ENCODE data around the gene BDP1.

BDP1 gene

GRCh38 chr5:71533615-71534014 lies 78.2 kb downstream of the BDP1 start:
- no peak for TF ChIP-seq REST (IDR thresholded peaks at IDR 0.05; ENCODE audit: insufficient read depth in 1 of 2, low read depth in 2 of 2, low read length in 2 of 2)
- no peak for TF ChIP-seq FOXP2 (optimal IDR thresholded peaks at IDR 0.05; ENCODE audit: borderline replicate concordance, extremely low read depth, extremely low read length, insufficient read depth)
- TF ChIP-seq SIN3A (IDR thresholded peaks at IDR 0.05; ENCODE audit: borderline replicate concordance, insufficient read depth, low read length) = no peak
- TF ChIP-seq TAF1 (IDR thresholded peaks at IDR 0.05; ENCODE audit: borderline replicate concordance, insufficient read depth, low read length) = no peak
- no peak for TF ChIP-seq POLR2AphosphoS5 (IDR thresholded peaks at IDR 0.05; ENCODE audit: low read depth, low read length)

- TF ChIP-seq POLR2AphosphoS5 (IDR thresholded peaks at IDR 0.05; ENCODE audit: low read depth, low read length) (no peak), REST (IDR thresholded peaks at IDR 0.05; ENCODE audit: insufficient read depth in 1 of 2, low read depth in 2 of 2, low read length in 2 of 2) (no peak), SIN3A (IDR thresholded peaks at IDR 0.05; ENCODE audit: borderline replicate concordance, insufficient read depth, low read length) (no peak), TAF1 (IDR thresholded peaks at IDR 0.05; ENCODE audit: borderline replicate concordance, insufficient read depth, low read length) (no peak), FOXP2 (optimal IDR thresholded peaks at IDR 0.05; ENCODE audit: borderline replicate concordance, extremely low read depth, extremely low read length, insufficient read depth) (no peak)
Observed at GRCh38 chr5:71537687-71538086, 82.2 kb downstream of the BDP1 start.

- no peak for TF ChIP-seq FOXP2 (optimal IDR thresholded peaks at IDR 0.05; ENCODE audit: borderline replicate concordance, extremely low read depth, extremely low read length, insufficient read depth)
- no peak for TF ChIP-seq TAF1 (IDR thresholded peaks at IDR 0.05; ENCODE audit: borderline replicate concordance, insufficient read depth, low read length)
- no peak for TF ChIP-seq POLR2AphosphoS5 (IDR thresholded peaks at IDR 0.05; ENCODE audit: low read depth, low read length)
- no peak for TF ChIP-seq SIN3A (IDR thresholded peaks at IDR 0.05; ENCODE audit: borderline replicate concordance, insufficient read depth, low read length)
- TF ChIP-seq REST (IDR thresholded peaks at IDR 0.05; ENCODE audit: insufficient read depth in 1 of 2, low read depth in 2 of 2, low read length in 2 of 2) = no peak
Observed at GRCh38 chr5:71563161-71563560, 107.7 kb downstream of the BDP1 start.

- no peak for TF ChIP-seq SIN3A (IDR thresholded peaks at IDR 0.05; ENCODE audit: borderline replicate concordance, insufficient read depth, low read length)
- no peak for TF ChIP-seq REST (IDR thresholded peaks at IDR 0.05; ENCODE audit: insufficient read depth in 1 of 2, low read depth in 2 of 2, low read length in 2 of 2)
- no peak for TF ChIP-seq FOXP2 (optimal IDR thresholded peaks at IDR 0.05; ENCODE audit: borderline replicate concordance, extremely low read depth, extremely low read length, insufficient read depth)
- TF ChIP-seq POLR2AphosphoS5 (IDR thresholded peaks at IDR 0.05; ENCODE audit: low read depth, low read length) = no peak
- no peak for TF ChIP-seq TAF1 (IDR thresholded peaks at IDR 0.05; ENCODE audit: borderline replicate concordance, insufficient read depth, low read length)
Observed at GRCh38 chr5:71564895-71565294, 109.4 kb downstream of the BDP1 start.
